GM19467 (cell line): ENCODE data around the gene CAPN10.
A peak's percentile ranks its signal among the peaks of the same experiment; 100 is the strongest.
"Not testable (repeated sequence)": the region's sequence is repeated elsewhere in the genome, so short reads cannot be mapped to it uniquely, and the experiment has no call there.

Source experiments
- ATAC-seq: cut with Tn5 transposase; IDR thresholded peaks from one replicate; pipeline ENCODE4 v1.9.1; 2021; ENCODE audit warnings: mild to moderate bottlenecking, moderate library complexity; ENCODE audit not compliant: unreplicated experiment

The CAPN10 gene, protein sequence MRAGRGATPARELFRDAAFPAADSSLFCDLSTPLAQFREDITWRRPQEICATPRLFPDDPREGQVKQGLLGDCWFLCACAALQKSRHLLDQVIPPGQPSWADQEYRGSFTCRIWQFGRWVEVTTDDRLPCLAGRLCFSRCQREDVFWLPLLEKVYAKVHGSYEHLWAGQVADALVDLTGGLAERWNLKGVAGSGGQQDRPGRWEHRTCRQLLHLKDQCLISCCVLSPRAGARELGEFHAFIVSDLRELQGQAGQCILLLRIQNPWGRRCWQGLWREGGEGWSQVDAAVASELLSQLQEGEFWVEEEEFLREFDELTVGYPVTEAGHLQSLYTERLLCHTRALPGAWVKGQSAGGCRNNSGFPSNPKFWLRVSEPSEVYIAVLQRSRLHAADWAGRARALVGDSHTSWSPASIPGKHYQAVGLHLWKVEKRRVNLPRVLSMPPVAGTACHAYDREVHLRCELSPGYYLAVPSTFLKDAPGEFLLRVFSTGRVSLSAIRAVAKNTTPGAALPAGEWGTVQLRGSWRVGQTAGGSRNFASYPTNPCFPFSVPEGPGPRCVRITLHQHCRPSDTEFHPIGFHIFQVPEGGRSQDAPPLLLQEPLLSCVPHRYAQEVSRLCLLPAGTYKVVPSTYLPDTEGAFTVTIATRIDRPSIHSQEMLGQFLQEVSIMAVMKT

DNA sequence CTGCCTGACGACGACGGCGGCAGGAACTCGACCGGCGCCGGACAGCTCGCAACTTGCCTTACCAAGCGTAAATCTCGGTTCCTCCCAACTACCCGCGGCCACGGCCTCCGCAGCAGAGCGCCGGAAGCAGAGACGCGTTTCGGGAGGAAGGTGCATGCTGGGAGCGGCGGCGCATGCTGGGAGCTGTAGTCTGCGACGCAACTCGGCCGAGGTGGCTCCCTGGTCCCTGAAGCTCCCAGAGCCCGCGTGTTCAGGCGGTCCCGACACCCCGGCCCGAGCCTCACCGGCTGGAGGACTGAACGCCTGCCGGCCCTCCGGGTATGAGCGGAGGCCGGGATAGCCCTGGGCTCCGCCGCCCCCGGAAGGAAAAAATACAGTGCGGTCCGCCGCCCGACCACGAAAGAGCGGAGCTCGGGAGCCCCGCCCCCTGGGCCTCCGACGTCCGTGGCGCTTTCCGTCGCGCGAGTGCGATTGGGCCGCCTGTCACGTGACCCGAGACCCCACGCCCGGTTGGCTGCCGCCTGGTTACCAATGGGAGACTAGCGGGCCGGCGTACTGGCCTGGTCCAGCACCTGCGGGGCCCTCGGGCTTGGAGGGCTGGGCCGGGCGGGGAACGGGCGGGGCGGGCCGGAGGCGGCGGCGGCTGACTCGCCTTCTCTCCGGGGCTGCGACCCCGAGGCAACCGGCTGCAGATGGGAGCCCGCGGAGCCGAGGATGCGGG, at the start of gene CAPN10:
TSS of gene CAPN10 (plus strand) at position 537 of the 721 bp plus-strand sequence. CDS start at position 715, 178 bp downstream.
- ATAC-seq, result peak; percentile 51

DNA sequence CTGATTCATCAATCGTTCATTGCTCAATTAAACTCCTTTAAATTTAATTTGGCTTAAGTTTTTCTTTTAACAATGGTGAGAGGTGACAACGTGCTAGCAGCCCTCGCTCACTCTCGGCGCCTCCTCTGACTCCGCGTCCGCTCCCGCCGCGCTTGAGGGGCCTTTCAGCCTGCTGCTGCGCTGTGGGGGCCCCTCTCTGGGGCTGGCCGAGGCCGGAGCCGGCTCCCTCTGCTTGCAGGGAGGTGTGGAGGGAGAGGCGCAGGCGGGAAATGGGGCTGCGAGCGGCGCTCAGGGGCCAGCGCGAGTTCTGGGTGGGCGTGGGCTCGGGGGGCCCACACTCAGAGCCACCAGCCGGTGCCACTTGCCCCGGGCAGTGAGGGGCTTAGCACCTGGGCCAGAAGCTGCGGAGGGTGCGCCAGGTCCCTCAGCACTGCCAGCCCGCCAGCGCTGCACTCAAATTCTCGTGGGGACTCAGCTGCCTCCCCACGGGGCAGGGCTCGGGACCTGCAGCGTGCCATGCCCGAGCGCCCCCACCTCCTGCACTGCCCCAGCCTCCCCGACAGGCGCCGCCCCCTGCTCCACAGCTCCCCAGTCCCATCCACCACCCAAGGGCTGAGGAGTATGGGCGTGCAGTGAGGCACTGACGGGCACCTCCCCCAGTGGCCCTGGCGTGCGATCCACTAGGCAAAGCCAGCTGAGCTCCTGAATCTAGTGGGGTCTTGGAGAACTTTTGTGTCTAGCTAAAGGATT, 48.3 kb upstream of the CAPN10 start:
- no peak for ATAC-seq

DNA sequence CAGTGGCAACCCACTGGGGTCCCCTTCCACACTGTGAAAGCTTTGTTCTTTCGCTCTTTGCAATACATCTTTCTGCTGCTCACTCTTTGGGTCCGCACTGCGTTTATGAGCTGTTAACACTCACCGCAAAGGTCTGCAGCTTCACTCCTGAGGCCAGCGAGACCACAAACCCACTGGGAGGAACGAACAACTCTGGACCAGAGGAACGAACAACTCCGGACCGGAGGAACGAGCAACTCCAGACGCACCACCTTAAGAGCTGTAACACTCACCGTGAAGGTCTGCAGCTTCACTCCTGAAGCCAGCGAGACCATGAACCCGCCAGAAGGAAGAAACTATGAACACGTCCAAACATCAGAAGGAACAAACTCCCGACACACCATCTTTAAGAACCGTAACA, 47.4 kb upstream of the CAPN10 start:
- not testable (repeated sequence) for ATAC-seq

DNA sequence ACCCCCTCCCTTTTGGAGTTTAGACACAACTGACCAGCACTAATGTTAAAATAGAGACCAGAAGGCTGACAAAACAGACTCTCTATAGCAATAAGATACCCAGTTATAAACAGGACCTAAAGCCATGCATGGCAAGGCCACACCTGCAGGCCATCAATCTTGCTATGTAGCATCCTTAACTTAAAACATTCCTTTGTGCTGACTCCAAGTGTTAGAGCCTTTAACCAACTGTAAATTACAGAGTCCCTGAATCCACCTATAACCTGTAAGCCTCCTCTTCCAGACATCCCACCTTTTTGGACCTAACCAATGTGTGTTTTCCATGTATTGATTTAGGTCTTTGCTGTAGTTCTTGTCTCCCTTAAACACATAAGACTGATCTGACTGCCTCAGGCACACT, 46.6 kb upstream of the CAPN10 start:
- no peak for ATAC-seq

DNA sequence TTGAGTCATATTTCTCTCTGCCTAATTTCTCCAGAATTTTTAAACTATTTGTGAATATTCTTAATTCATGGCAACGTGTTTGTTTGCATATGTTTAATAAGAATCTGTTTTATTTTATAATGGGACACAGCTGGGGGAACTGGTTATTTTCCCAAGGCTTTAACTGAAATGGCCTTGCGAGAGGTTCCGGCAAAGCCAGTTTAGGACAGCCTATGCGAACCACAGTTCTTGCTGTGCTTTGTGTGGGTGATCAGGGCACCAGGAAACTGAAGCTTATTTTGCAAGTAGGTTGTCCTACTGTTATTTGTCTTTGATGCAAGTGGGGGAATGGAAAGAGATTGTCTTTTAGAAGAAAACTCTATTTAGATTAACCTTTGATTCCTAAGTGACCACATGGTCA, 35.2 kb upstream of the CAPN10 start:
- ATAC-seq, result no peak

DNA sequence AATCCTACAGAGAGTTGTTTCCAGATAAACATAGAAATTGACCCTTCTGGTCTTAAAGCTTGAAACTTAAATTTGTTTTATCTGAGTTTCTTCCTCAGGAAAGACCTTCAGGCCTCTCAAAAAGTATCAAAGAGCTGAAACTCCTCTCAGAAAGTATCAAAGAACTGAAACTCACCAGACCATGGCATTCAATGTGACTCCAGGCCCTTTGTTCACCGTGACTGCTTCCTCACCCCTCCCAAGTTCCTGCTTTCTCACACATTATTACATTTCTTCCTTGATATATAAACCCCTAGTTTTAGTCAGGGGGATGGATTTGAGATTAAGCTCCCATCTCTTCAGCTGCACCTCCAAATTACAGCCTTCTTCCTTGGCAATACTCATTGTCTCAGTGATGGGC, 34.7 kb upstream of the CAPN10 start:
- no peak for ATAC-seq

DNA sequence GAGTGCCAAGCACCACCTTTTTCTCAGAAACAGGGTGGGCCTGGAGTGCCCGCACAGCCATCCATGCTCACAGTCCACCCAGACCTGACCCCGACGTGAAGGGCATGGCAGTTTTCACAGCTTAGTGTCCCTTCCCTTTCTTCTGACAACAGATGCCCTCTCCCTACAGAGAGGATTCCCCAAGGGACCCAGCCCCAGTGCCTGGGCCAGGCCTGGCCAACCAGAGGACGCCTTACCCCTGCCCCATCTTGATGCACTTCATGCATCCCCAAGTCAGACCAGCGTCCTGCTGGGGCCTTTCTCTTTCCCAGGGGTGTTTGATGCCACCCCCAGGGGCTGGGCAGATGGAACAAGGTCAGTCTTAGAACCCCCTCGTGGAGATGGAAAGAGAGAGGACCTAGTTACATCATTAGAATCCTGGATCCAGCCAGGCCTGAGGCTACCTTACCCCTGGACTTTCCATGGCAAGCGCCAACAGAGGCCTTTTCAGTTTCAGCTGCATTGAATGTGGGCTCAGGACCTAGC, 32.5 kb upstream of the CAPN10 start:
- ATAC-seq, result no peak

DNA sequence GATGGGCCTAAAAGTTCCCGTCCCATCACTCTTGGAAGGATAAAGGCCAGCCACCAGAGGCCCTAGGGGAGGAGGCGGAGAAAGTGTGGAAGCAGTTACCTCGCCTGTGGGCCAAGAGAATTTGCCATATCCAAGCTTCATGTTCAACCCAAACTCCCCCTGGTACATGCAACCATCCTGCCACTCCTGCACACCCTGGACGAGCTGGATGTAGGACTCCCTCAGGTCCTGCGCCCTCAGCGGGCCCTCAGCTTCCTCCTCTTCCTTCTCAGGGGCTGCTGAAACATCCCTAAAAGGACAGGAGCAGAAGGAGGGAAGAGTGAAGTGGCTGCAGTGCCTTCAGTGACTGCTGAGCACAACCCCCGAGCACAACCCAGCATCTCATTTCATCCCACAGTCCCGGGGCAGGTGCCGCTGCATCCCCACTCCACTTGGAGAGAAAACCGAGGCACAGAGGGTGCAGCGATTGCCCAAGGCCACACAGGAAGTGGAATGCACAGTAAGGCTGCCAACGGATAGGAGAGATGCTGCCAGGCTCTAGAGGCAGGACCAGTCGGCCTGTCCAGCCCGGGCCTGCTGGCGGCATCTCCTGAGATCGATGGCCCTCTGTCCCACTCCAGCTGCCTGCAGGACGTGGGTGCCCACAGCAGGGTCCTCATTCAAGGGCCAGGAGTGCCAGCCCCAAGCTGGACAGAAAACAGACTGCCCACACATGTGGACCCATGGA, 31.6 kb upstream of the CAPN10 start:
- ATAC-seq, result no peak

DNA sequence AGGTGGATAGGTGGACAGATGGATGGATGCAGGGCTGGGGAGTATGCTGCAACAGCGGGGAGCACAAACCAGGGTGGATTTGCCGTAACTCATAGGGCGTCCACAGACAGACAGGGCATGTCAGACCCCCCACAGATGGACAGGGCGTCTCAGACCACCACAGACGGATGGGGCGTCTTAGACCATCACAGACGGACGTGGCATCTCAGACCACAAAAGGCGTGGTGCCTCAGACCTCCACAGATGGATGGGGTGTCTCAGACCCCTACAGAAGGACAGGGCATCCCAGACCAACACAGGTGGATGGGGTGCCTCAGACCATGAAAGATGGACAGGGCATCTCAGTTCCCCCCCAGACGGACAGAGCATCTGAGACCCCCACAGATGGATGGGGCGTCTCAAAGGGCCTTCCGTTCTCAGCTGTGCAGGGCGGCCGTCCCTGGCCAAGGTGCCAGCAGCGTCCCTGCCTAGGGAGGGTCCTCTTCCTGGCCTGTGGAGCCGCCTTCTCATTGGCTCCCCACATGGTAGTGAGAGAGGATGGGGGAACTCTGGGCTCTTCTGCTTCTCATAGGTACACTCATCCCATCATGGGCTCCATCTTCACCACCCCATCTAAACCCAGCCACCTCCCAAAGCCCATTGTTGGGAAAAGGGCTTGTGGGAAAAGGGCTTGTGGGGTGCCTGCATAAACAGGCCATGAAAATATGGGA, 30.8 kb upstream of the CAPN10 start:
- ATAC-seq, result no peak

DNA sequence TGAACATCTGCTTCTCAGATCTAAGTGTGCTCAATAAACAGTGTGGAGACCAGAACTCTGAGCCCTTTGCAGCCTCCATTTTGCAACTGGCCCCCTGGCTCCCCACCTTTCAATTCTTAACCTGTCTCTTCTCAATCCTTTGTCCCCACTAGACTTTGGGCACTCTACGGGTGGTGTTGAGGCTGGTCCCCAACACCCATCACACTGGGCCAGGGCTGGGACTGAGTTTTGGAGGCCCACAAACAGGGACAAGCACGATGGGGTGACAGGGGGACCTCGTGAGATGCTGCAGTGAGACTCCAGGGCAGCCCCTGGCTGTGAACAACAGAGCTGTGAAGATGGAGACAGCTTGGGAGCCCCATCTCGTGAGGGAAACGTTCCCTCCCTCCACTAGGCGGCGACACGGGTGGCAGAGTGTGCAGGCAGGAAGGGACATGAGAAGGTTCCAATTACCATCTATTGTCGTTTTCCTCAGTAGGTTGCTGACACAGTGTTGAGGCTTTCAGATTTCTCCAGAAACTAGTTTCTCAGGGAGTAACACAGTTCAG, 29.9 kb upstream of the CAPN10 start:
- no peak for ATAC-seq

DNA sequence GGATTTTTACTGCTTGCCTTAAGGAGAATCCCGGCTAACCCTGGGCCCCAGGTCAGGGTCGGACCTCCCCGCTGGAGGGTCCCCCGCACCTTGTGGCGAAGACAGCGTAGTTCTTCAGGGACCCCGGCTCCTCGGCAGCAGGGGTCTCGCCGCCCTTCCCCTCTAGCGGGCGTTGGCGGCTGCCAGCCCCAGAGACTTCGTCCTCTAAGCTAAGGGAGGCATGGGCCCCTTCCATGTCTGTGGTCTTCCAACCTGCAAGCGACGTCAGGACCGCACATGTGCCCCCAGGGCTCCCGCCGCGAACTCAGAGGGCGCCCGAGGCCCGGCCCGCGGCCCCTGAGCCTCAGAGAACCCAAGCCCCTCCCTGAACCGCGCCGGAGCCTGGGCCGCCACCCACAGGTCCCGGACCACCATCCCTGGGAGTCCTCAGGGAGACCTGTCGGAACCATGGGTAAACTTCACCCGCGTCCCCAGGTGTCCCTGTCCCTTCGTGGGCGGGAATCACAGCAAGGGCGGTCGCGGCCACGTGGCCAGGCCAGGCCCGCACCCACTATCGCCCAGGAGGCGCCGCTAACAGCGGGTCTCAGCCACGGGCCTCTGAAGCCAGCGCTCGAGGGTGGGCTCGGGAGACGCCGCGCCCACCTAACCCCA, 29.3 kb upstream of the CAPN10 start:
- ATAC-seq, result no peak

DNA sequence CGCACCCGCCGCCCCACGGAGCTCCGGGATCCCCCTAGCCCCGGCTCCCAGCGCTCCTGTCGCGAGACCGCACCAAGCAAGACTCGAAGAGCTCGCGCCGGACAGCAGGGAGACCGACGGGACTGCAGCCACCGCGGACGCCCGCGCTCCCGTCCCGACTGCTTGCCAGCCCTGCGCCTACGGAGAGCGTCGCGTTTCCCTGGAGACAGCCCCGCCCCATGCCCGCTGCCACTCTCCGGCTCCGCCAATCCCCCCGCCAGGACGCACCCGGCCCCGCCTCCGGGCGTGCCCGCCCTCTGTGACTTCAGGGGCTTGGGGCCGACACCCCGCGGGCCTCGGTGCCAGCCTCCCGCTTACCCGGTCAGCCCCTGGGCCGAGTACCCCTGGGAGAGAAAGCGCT, 28.7 kb upstream of the CAPN10 start, which contains the start of gene ANKMY1:
TSS of gene ANKMY1 (minus strand) at position 181 of the 400 bp plus-strand sequence. CDS start 653 bp downstream, outside the sequence.
- no peak for ATAC-seq

DNA sequence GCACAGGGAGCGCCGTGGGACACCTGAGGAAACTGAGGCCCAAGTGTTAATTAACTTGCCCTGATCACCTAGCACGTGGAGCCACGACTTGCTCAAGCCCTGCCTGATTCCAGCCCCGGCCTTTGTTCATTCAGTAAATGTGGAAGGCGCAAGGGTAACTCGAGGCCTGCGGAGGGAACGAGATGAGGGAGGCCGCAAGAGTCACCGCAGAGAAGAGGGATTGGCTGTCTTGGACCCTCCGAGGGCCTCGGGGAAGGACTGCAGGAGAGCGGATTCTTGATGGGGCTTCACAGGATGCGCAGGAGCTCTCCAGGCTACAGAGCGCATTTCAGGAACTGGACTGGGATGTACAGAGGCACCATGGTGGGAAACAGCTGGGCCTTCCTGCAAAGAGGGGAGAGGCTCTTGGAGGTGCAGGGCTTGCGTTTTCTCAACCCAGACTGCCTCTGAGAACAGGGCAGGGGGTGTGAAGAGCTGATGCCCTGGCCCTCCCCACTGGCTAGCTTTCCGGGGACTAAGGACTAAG, 28.2 kb upstream of the CAPN10 start:
- no peak for ATAC-seq

DNA sequence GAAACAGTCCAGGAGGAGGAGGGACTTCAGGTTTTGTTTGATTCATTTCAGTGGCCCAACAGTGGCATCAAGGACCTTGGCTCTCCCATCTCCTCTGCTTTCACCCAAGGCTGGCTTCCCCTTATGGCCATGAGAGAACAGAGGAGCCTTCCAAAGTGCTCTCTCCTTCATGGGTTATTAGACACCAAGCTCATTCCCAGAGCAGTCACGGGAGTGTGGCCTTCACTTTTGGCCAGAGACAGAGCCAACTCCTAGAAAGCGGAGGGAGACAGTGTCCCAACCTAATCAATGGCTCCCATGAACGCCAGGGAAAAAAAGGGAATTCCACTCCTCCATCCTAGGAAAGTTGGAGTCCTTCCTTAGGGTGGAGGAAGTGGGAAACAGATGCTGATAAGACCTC, 27.2 kb upstream of the CAPN10 start:
- no peak for ATAC-seq

DNA sequence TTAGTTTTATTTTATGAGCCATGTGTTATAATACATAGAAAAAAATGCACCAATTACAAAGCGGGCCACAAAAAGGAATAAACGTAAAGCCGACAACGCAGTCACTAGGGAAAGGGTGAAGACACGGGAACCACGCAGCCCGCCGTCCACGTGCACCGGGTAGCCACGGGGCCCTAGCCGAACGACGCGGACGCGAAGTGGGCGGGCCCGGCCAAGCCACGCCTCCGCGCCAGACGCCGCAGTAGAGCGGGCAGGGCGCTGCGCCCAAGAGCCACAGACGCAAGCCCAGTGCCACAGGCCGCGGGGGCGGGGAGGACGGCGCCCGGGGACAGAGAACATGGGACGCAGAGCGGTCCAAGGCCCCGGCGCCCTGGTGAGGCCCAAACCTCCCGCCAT, 26.5 kb upstream of the CAPN10 start, which contains the start of gene DUSP28:
TSS of gene DUSP28 (plus strand) at position 274 of the 396 bp plus-strand sequence. CDS start 328 bp downstream, outside the sequence.
- ATAC-seq, result peak; percentile 56

DNA sequence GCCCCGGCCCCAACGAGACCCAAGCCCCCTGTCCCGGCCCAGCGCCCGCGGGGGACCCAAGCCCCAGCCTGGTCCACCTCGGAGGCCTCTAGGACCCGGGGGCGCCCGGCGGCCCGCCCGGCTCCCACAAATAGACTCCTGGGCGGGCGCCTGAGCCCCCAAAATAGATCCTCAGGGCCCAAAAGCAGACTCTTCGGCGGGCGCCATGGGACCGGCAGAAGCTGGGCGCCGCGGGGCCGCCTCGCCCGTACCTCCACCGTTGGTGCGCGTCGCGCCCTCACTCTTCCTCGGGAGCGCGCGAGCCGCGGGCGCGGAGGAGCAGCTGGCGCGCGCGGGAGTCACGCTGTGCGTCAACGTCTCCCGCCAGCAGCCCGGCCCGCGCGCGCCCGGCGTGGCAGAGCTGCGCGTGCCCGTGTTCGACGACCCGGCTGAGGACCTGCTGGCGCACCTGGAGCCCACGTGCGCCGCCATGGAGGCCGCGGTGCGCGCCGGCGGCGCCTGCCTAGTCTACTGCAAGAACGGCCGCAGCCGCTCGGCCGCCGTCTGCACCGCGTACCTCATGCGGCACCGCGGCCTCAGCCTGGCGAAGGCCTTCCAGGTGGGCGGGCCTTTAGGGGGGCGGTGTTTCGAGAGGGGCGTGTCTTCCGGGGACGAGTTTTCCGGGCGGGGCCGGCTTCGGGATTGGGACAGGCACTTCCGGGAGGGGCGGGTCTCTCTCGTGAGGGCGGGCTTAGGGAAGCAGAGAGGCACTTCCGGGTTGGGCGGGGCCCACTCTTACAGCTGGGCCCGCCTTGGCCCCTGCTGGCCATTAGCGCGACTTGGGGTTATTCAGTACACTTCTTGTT, 25.8 kb upstream of the CAPN10 start:
- peak; percentile 56 for ATAC-seq

DNA sequence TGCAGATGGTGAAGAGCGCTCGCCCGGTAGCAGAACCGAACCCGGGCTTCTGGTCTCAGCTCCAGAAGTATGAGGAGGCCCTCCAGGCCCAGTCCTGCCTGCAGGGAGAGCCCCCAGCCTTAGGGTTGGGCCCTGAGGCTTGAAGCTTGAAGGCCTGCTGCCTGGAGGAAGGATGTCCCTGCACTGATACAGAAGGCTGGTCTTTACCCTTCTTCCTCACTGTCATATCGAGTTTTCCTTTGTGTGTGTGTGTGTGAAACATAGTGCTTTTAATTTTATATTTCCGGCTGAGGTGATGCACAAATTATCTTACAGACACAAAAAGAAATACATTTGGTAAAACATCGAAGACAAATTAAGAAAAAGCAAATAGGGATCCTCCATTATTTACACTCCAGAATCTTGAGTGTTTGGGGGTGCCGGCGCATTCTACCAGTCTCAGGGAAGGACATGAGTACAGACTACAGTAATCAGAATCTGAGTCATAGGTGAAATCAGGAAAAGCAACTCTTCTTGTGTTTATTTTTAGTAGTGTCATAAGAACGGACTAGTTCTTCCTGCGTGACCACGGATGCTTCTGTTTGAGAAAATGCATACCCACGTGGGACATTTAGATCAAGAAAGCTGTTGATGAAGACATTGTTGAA, 25.1 kb upstream of the CAPN10 start:
- ATAC-seq, result peak; percentile 2
